Smooth muscle cell (in vitro differentiated cells): ENCODE measurements around the gene PTMS. TPM values are rescaled to one million over a fixed set of nuclear protein-coding genes. Genes with fewer than 3 reads are reported as not detected.

Experiments
- DNase-seq: peaks from one replicate; lab custom pipeline; 2025; ENCODE audit not compliant: unreplicated experiment; lab: John Stamatoyannopoulos, UW
- H2AFZ ChIP-seq: fragments of 200-600 bp; sonication (generic); 2 replicates; pipeline ENCODE4 v1.6.0; 2016; ENCODE audit warnings: antibody characterized with exemption, low read depth, mild to moderate bottlenecking
- H3F3A ChIP-seq: fragments of 200-600 bp; sonication (generic); 2 replicates; pipeline ENCODE4 v1.6.0; 2017; ENCODE audit warnings: antibody characterized with exemption, low read depth
- H3K27ac ChIP-seq: fragments of 200-600 bp; sonication (generic); 2 replicates; pipeline ENCODE4 v1.5.1; 2016; ENCODE audit warnings: low read depth, mild to moderate bottlenecking
- H3K27me3 ChIP-seq: fragments of 200-600 bp; sonication (generic); 2 replicates; pipeline ENCODE4 v1.6.1; 2016; ENCODE audit warnings: low read depth, mild to moderate bottlenecking
- H3K36me3 ChIP-seq: fragments of 200-600 bp; sonication (generic); 2 replicates; pipeline ENCODE4 v1.5.1; 2016; ENCODE audit warnings: low read depth
- H3K4me1 ChIP-seq: fragments of 200-600 bp; sonication (generic); 2 replicates; pipeline ENCODE4 v1.5.1; 2016; ENCODE audit warnings: low read depth
- H3K4me2 ChIP-seq: fragments of 200-600 bp; sonication (generic); 2 replicates; pipeline ENCODE4 v1.6.0; 2016; ENCODE audit warnings: mild to moderate bottlenecking
- H3K4me3 ChIP-seq: fragments of 200-600 bp; sonication (generic); 2 replicates; pipeline ENCODE4 v1.5.1; 2016; ENCODE audit warnings: mild to moderate bottlenecking
- H3K79me2 ChIP-seq: fragments of 200-600 bp; sonication (generic); 2 replicates; pipeline ENCODE4 v1.6.0; 2016; ENCODE audit warnings: low read depth, mild to moderate bottlenecking
- H3K9ac ChIP-seq: fragments of 200-600 bp; sonication (generic); 2 replicates; pipeline ENCODE4 v1.6.0; 2016; ENCODE audit warnings: low read depth
- H3K9me3 ChIP-seq: fragments of 200-600 bp; sonication (generic); replicated peaks from 2 replicates; pipeline ENCODE4 v1.5.1; 2016; ENCODE audit warnings: low read depth
- H4K20me1 ChIP-seq: fragments of 200-600 bp; sonication (generic); 2 replicates; pipeline ENCODE4 v1.6.0; 2016; ENCODE audit warnings: low read depth
- WGBS: methylation state at CpG from one replicate; pipeline ENCODE4 v1.1.7; 2016; ENCODE audit warnings: low lambda C conversion rate; 5-methylcytosine and 5-hydroxymethylcytosine counted together
- polyA plus RNA-seq: library from polyadenylated mRNA; unstranded; fragments of >200 nt; fragmentation: Nextera tagmentation; extraction: Ambion mirVana; gene quantifications from 2 replicates; pipeline ENCODE4 v1.2.1, GENCODE V29; 2016
- total RNA-seq: library from RNA; depleted of rRNA; stranded (reverse); fragments of >200 nt; gene quantifications from 2 replicates; pipeline ENCODE4 v1.2.3, GENCODE V29; 2014
- TF ChIP-seq, protein P1 (sequence below): fragments of 200-600 bp; sonication (generic); IDR thresholded peaks from 2 replicates; pipeline ENCODE4 v1.5.1; 2017; ENCODE audit warnings: borderline replicate concordance, mild to moderate bottlenecking, antibody characterized with exemption; ENCODE audit not compliant: insufficient read depth, poor library complexity, severe bottlenecking

The PTMS gene
- total and polyA plus RNA-seq, 2 experiments from 2014 or later = 115 to 379 TPM

DNA sequence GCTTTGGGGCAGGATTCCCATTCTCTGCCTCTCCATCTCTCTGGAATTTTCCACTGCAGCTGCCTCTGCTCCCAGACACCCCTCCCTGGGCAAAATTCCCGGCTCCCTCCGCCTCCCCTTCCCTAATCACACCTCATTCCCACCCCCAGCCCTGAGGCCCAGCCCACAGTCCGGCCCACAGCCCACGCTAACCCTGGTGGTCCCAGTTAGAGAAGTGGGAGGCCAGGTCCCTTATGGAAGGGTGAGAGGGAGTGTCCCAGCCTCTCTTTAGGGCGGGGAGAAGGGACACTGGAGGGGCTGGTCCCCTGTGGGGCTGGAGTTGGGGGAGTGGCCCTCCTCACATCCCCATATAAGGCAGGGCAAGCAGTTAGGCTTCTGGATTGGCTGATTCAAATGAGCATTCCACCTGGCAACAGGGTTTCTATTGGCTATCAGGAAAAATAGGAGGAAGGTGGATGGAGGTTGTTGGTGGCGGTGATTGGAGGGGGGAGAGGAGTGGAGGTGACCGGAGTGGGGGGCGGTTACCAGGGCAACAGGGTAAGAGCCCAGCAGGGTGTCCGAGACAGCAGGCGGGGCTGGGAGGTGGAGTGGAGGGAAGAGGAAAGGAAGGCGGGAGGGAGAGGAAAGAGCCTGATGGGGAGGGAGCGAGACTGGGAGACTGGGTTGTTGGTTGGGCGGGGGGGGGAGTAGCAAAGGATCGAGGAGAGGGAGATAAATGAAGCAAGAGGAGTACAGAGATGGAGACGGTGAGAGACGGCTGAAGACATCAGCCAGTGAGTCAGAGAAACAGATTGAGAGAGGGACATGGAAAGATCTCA is 1.9 kb upstream of the PTMS start:
- Histone ChIP-seq H3K4me2 (peak overlapping the region; percentile 99), H2AFZ (peak overlapping the region; percentile 86), H3K9me3 (no peaks in the 10 kb centered on the region), H3K36me3 (no peaks in the 10 kb centered on the region), H3K27me3 (no peaks in the 10 kb centered on the region), H3K9ac (no peak overlapping the region), H3F3A (peaks cover 23% of the 10 kb centered on the region), H3K4me1 (peaks cover 41% of the 10 kb centered on the region), H3K27ac (peak overlapping the region; percentile 84), H3K4me3 (peak overlapping the region; percentile 25), H4K20me1 (peaks cover 24% of the 10 kb centered on the region), H3K79me2 (peaks cover 22% of the 10 kb centered on the region)
- peak; percentile 91 for DNase-seq
- TF ChIP-seq, protein P1, sequence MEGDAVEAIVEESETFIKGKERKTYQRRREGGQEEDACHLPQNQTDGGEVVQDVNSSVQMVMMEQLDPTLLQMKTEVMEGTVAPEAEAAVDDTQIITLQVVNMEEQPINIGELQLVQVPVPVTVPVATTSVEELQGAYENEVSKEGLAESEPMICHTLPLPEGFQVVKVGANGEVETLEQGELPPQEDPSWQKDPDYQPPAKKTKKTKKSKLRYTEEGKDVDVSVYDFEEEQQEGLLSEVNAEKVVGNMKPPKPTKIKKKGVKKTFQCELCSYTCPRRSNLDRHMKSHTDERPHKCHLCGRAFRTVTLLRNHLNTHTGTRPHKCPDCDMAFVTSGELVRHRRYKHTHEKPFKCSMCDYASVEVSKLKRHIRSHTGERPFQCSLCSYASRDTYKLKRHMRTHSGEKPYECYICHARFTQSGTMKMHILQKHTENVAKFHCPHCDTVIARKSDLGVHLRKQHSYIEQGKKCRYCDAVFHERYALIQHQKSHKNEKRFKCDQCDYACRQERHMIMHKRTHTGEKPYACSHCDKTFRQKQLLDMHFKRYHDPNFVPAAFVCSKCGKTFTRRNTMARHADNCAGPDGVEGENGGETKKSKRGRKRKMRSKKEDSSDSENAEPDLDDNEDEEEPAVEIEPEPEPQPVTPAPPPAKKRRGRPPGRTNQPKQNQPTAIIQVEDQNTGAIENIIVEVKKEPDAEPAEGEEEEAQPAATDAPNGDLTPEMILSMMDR = no peak
- 2% methylated on average over 9 of the region's 16 CpGs for WGBS

DNA sequence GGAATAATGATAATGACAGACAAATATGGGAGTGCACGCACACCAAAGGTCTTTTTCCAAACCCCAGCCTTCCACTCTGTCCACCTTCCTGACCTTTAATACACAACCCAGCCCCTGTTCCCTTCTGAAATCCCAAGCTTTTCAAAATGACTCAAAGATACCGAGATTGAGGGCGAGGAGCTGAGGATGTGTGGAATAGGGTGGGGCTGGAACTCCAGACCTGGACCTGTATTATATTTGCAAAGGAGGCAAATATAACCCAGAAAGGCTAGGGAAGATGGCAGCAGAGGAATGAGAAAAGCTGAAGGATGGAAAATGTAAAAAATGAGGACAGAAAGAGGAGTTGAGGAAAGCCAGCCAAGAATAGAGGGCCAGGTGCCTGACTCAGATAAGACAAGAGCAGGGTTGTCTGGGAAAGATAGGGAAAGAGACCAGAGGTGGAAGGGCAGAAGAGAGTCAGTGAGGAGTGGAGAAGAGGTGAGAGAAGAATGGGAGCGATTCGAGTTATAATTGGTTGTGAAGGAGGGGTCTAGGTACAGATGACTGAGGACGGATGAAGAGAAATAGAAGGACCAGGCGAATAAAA is 1.0 kb upstream of the PTMS start:
- peaks cover 22% of the 10 kb centered on the region for H3K79me2 ChIP-seq
- no peaks in the 10 kb centered on the region for H3K36me3 ChIP-seq
- peaks cover 44% of the 10 kb centered on the region for H3K4me1 ChIP-seq
- H3K27me3 ChIP-seq = no peaks in the 10 kb centered on the region
- peak overlapping the region; percentile 94 for H3K4me3 ChIP-seq
- no peak overlapping the region for H2AFZ ChIP-seq
- peak overlapping the region; percentile 84 for H3K27ac ChIP-seq
- H3K9ac ChIP-seq = no peak overlapping the region
- 23% methylated on average over 7 of the region's 7 CpGs for WGBS
- peaks cover 23% of the 10 kb centered on the region for H3F3A ChIP-seq
- H4K20me1 ChIP-seq = peaks cover 34% of the 10 kb centered on the region
- peak overlapping the region; percentile 99 for H3K4me2 ChIP-seq
- TF ChIP-seq, protein P1 = no peak
- no peaks in the 10 kb centered on the region for H3K9me3 ChIP-seq
- DNase-seq = no peak

DNA sequence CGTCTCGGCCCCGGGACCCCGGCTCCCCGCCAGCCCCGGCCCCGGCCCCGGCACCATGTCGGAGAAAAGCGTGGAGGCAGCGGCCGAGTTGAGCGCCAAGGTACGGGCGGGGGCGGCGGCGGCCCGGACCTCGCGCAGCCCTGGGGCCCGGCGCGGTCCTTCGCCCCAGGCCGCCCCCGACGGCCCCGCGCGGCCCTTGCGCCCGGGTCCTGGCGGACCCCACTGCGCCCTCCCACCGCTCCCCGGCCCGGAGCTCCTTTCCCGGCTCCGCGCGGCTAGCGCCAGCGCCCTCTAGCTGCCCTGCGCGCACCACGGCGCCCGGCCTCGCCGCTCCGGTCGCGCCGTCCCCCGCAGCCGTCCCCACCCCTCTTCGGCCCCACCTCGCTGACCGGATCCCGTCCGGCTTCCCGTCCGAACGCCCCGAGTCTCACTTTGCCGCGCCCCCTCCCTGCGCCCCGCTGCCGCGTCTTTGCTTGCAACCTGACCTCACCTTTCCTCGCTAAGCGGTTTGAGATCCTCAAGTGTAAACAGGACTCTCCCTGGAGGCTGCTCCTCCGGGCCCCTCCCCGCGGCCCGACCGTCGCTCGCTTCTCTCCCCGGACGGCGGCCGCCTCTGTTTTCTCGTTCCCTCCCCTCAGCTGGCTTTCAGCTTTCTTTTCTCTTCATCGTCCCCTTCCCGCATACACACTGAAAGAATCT is 637 bp downstream of the PTMS start:
- H3K27me3 ChIP-seq = no peaks in the 10 kb centered on the region
- peak overlapping the region; percentile 99 for H3K4me2 ChIP-seq
- TF ChIP-seq, protein P1 = peak; percentile 65
- peak overlapping the region; percentile 57 for H3K27ac ChIP-seq
- DNase-seq = peak; percentile 35
- peak overlapping the region; percentile 94 for H3K4me3 ChIP-seq
- no peaks in the 10 kb centered on the region for H3K36me3 ChIP-seq
- WGBS = 2% methylated on average over 19 of the region's 88 CpGs
- H3K9me3 ChIP-seq = no peaks in the 10 kb centered on the region
- peaks cover 22% of the 10 kb centered on the region for H3K79me2 ChIP-seq
- peaks cover 28% of the 10 kb centered on the region for H3F3A ChIP-seq
- peak overlapping the region; percentile 87 for H2AFZ ChIP-seq
- H4K20me1 ChIP-seq = peaks cover 46% of the 10 kb centered on the region
- peak overlapping the region; percentile 79 for H3K9ac ChIP-seq
- peaks cover 46% of the 10 kb centered on the region for H3K4me1 ChIP-seq
